ENCODE measurements around the gene OLA1.

OLA1 gene

GRCh38 chr2:174224125-174224524 is 24.2 kb downstream of the OLA1 start:
- DNase-seq, result no peak

GRCh38 chr2:174223388-174223787 is 24.9 kb downstream of the OLA1 start:
- no peak for DNase-seq

- no peak for DNase-seq
Measured at GRCh38 chr2:174222154-174222553, 26.2 kb downstream of the OLA1 start.

GRCh38 chr2:174219321-174219720 is 29.0 kb downstream of the OLA1 start:
- no peak for DNase-seq

GRCh38 chr2:174218773-174219172 is 29.6 kb downstream of the OLA1 start:
- DNase-seq, result no peak

- no peak for DNase-seq
Measured at GRCh38 chr2:174217869-174218268, 30.5 kb downstream of the OLA1 start.

- no peak for DNase-seq
Measured at GRCh38 chr2:174211954-174212353, 36.4 kb downstream of the OLA1 start.

GRCh38 chr2:174210862-174211261 is 37.5 kb downstream of the OLA1 start:
- DNase-seq, result no peak

GRCh38 chr2:174209325-174209724 is 39.0 kb downstream of the OLA1 start:
- no peak for DNase-seq

- no peak for DNase-seq
Measured at GRCh38 chr2:174208026-174208425, 40.3 kb downstream of the OLA1 start.

GRCh38 chr2:174205562-174205961 is 42.8 kb downstream of the OLA1 start:
- peak in 1 of 3 donors; percentile 4 for DNase-seq

- DNase-seq, result no peak
Measured at GRCh38 chr2:174202188-174202587, 46.1 kb downstream of the OLA1 start.

GRCh38 chr2:174198846-174199564 is 49.3 kb downstream of the OLA1 start:
- no peak for DNase-seq

- no peak for DNase-seq
Measured at GRCh38 chr2:174195253-174195652, 53.1 kb downstream of the OLA1 start.

GRCh38 chr2:174193737-174194136 is 54.6 kb downstream of the OLA1 start:
- no peak for DNase-seq

GRCh38 chr2:174192664-174193063 is 55.7 kb downstream of the OLA1 start:
- no peak for DNase-seq

GRCh38 chr2:174191342-174192074 is 56.8 kb downstream of the OLA1 start:
- DNase-seq, result no peak

- no peak for DNase-seq
Measured at GRCh38 chr2:174184915-174185314, 63.4 kb downstream of the OLA1 start.

- DNase-seq, result no peak
Measured at GRCh38 chr2:174184504-174184903, 63.8 kb downstream of the OLA1 start.

GRCh38 chr2:174183076-174183475 is 65.3 kb downstream of the OLA1 start:
- no peak for DNase-seq

GRCh38 chr2:174181368-174181767 is 67.0 kb downstream of the OLA1 start:
- DNase-seq, result no peak

GRCh38 chr2:174180726-174181236 is 67.6 kb downstream of the OLA1 start:
- no peak for DNase-seq

GRCh38 chr2:174180165-174180724 is 68.1 kb downstream of the OLA1 start:
- peak in 1 of 3 donors; percentile 3 for DNase-seq

GRCh38 chr2:174177316-174177890 is 70.9 kb downstream of the OLA1 start:
- DNase-seq, result no peak
